BLaER1 treated with 17β-estradiol and CSF1 and Interleukin-3, amounts not matched to agents 10 nM and 100 nM (cell line): ENCODE measurements around the gene ANKDD1A.
A peak's percentile ranks its signal among the peaks of the same experiment; 100 is the strongest.

ENCODE experiments used
- H3K27ac ChIP-seq, 11 experiments: shearing (Covaris generic); formaldehyde crosslinking; 2 replicates each; pipeline ENCODE4 v1.8.1; 2022
- H3K27me3 ChIP-seq, 11 experiments: shearing (Covaris generic); formaldehyde crosslinking; 2 replicates each; pipeline ENCODE4 v1.8.1; 2022
- H3K36me3 ChIP-seq, 11 experiments: shearing (Covaris generic); formaldehyde crosslinking; 2 replicates each; pipeline ENCODE4 v1.8.1; 2022
- H3K4me1 ChIP-seq, 10 experiments: shearing (Covaris generic); formaldehyde crosslinking; 2 replicates each; pipeline ENCODE4 v1.8.1; 2022
- H3K4me2 ChIP-seq, 11 experiments: shearing (Covaris generic); formaldehyde crosslinking; 2 replicates each; pipeline ENCODE4 v1.8.1; 2022
- H3K4me3 ChIP-seq, 10 experiments: shearing (Covaris generic); formaldehyde crosslinking; 2 replicates each; pipeline ENCODE4 v1.8.1; 2022
- H3K9ac ChIP-seq, 11 experiments: shearing (Covaris generic); formaldehyde crosslinking; 2 replicates each; pipeline ENCODE4 v1.8.1; 2022
- H3K9me3 ChIP-seq, 11 experiments: shearing (Covaris generic); formaldehyde crosslinking; replicated peaks in 1 of 11; 2 replicates each; pipeline ENCODE4 v1.8.1; 2022
- H4K20me1 ChIP-seq, 11 experiments: shearing (Covaris generic); formaldehyde crosslinking; 2 replicates each; pipeline ENCODE4 v1.8.1; 2022
- Cebpa-rat ChIP-seq, 11 experiments: shearing (Covaris generic); IDR thresholded peaks; 2 replicates each; pipeline ENCODE4 v1.8.1; 2022

ANKDD1A gene

DNA sequence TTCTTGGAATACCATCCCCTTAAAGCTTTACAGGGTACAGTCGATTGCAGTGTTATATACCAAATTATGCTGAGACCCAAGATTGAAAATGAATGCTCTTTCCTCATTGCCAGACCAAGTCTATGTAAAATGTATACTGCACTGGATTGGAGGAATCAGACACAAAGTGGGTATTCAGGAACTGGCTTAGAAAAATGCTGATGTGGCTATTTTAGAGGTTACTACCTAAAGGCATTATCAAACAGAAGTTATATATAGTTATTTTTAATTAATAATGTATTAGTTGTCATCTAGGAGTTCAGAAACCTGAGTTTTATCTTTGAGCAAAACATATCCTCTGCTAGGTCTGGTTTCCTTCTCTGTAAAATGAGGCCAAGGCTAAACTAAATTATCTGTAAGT is 81.6 kb downstream of the ANKDD1A start:
- 0 out of 22 replicates have a peak overlapping the region, but pooled peaks of 1 of the 11 experiments have one; percentile 11 for H3K4me2 ChIP-seq
- no peak overlapping the region for H3K9ac ChIP-seq
- H3K4me1 ChIP-seq: peaks cover 12 to 18% (median 16%) of the 10 kb centered on the region in 10 experiments
- H3K9me3 ChIP-seq: no peaks in the 10 kb centered on the region
- H3K4me3 ChIP-seq: no peak overlapping the region
- H3K27ac ChIP-seq: no peak overlapping the region
- H3K27me3 ChIP-seq: no peaks in the 10 kb centered on the region
- peaks cover 0 to 7% (median 0%) of the 10 kb centered on the region in 11 experiments; a peak in 1 of 22 replicates for H4K20me1 ChIP-seq
- no peak for TF ChIP-seq Cebpa-rat (IDR thresholded peaks at IDR 0.05)
- no peaks in the 10 kb centered on the region for H3K36me3 ChIP-seq

DNA sequence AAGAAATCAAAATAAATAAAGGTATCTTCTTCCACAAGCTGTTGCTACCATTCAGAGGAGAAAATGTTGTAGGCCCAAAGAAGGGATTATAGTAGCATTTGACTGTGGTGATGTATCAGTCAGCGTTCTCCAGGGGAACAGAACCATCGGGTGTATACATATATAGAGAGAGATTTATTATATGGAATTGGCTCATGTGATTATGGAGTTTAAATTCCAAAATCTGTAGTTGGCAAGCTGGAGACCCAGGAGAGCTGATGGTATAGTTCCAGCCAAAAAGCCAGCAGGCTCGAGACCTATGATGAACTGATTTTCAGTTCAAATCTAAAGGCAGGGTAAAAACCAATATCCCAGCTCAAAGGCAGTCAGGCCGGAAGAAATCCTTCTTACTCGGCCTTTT is 85.4 kb downstream of the ANKDD1A start:
- H3K27ac ChIP-seq: no peak overlapping the region
- TF ChIP-seq Cebpa-rat (IDR thresholded peaks at IDR 0.05): no peak
- no peaks in the 10 kb centered on the region for H3K27me3 ChIP-seq
- peaks cover 0 to 5% (median 0%) of the 10 kb centered on the region in 10 experiments; a peak in 1 of 20 replicates for H3K4me1 ChIP-seq
- H3K4me3 ChIP-seq: no peak overlapping the region
- peaks cover 4 to 13% (median 12%) of the 10 kb centered on the region in 11 experiments; a peak in 18 of 22 replicates for H3K36me3 ChIP-seq
- no peak overlapping the region for H3K4me2 ChIP-seq
- H3K9ac ChIP-seq: no peak overlapping the region
- no peaks in the 10 kb centered on the region for H4K20me1 ChIP-seq
- no peaks in the 10 kb centered on the region for H3K9me3 ChIP-seq

- H3K27me3 ChIP-seq: no peaks in the 10 kb centered on the region
- no peaks in the 10 kb centered on the region for H4K20me1 ChIP-seq
- peaks cover 12 to 21% (median 19%) of the 10 kb centered on the region in 11 experiments; a peak in 19 of 22 replicates for H3K36me3 ChIP-seq
- TF ChIP-seq Cebpa-rat (IDR thresholded peaks at IDR 0.05): no peak
- peaks cover 0 to 4% (median 0%) of the 10 kb centered on the region in 10 experiments; a peak in 1 of 20 replicates for H3K4me1 ChIP-seq
- no peak overlapping the region for H3K27ac ChIP-seq
- no peak overlapping the region for H3K9ac ChIP-seq
- H3K4me3 ChIP-seq: no peak overlapping the region
- no peaks in the 10 kb centered on the region for H3K9me3 ChIP-seq
- H3K4me2 ChIP-seq: no peak overlapping the region
These were observed 86.2 kb downstream of the ANKDD1A start for GRCh38 chr15:64997745-64998375.

- H3K4me1 ChIP-seq: no peaks in the 10 kb centered on the region; a peak in 1 of 20 replicates
- H3K36me3 ChIP-seq: peaks cover 20 to 74% (median 54%) of the 10 kb centered on the region in 11 experiments; a peak in 21 of 22 replicates
- H4K20me1 ChIP-seq: no peaks in the 10 kb centered on the region
- H3K27me3 ChIP-seq: no peaks in the 10 kb centered on the region
- TF ChIP-seq Cebpa-rat (IDR thresholded peaks at IDR 0.05): no peak
- H3K9ac ChIP-seq: no peak overlapping the region
- no peaks in the 10 kb centered on the region for H3K9me3 ChIP-seq
- no peak overlapping the region for H3K27ac ChIP-seq
- H3K4me2 ChIP-seq: no peak overlapping the region
- no peak overlapping the region for H3K4me3 ChIP-seq
These were observed 93.3 kb downstream of the ANKDD1A start for GRCh38 chr15:65004993-65005392.

DNA sequence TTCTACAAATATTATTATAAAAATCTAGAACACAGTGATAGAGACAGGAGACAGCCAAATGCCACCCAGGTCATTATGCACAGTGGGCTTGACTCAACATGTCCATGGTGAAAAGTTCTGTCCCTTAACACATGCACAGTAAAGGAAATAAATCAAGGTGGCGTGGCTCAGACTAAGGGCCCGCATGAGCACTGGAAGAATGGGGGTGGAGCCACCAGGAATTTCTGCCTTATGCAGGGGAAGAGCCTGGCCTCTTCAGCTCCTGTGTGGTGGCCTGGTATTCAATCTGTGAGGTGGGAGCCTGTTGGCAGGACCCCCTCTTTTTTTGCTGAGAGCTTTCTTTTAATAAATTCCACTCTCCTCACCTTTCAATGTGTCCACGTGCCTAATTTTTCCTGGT is 95.2 kb downstream of the ANKDD1A start:
- H3K4me3 ChIP-seq: no peak overlapping the region
- peaks cover 0 to 7% (median 0%) of the 10 kb centered on the region in 10 experiments; a peak in 6 of 20 replicates for H3K4me1 ChIP-seq
- H4K20me1 ChIP-seq: no peaks in the 10 kb centered on the region
- no peak overlapping the region for H3K4me2 ChIP-seq
- no peak overlapping the region for H3K9ac ChIP-seq
- no peaks in the 10 kb centered on the region for H3K9me3 ChIP-seq
- H3K36me3 ChIP-seq: peaks cover 27 to 82% (median 55%) of the 10 kb centered on the region in 11 experiments
- TF ChIP-seq Cebpa-rat (IDR thresholded peaks at IDR 0.05): no peak
- H3K27ac ChIP-seq: no peak overlapping the region
- H3K27me3 ChIP-seq: no peaks in the 10 kb centered on the region
